ENCODE measurements around the gene SMR3B. TPM values are rescaled to one million over a fixed set of nuclear protein-coding genes. Genes with fewer than 3 reads are reported as not detected.

SMR3B gene
- total and polyA plus RNA-seq, 2 donors (not counting 1 experiment from before 2014, with no cell fraction given), result not detected

DNA sequence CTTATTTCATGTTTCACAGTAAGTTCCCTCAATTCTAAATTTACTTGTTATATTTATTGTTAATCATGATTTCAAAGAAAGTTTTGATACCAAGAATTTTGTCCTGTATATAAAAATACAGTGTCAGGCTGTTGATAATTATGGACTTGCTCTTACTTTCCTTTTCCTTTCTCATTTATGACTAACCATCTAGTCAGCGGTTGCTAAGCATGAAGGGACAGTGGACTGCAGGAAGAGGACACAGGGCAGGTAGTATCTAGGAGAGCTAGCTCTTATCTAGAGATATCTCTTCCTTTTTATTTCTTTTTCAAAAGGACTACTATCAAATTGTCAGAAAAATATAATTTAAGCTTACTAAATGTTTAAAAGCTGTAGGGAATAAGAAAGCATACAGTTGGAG is 16.4 kb downstream of the SMR3B start:
- no peak overlapping the region for H2AFZ ChIP-seq (ENCODE audit: low read length)
- no peaks in the 10 kb centered on the region for H4K20me1 ChIP-seq (ENCODE audit: control insufficient read depth, extremely low read depth, insufficient read depth, low read length)
- H3K9ac ChIP-seq (ENCODE audit: insufficient read depth, low read length), result no peak overlapping the region
- no peaks in the 10 kb centered on the region for H3K36me3 ChIP-seq (ENCODE audit: control insufficient read depth, insufficient read depth, low read length)
- DNase-seq (ENCODE audit: low read depth in 2 of 2), result no peak
- no peaks in the 10 kb centered on the region for H3K9me3 ChIP-seq (ENCODE audit: control insufficient read depth, insufficient read depth, low read depth, low read length)
- no peaks in the 10 kb centered on the region for H3K79me2 ChIP-seq (ENCODE audit: control insufficient read depth, insufficient read depth, low read length)
- no peaks in the 10 kb centered on the region for H3K4me1 ChIP-seq (ENCODE audit: control insufficient read depth, extremely low read depth, insufficient read depth, low read length)
- TF ChIP-seq, protein P1, sequence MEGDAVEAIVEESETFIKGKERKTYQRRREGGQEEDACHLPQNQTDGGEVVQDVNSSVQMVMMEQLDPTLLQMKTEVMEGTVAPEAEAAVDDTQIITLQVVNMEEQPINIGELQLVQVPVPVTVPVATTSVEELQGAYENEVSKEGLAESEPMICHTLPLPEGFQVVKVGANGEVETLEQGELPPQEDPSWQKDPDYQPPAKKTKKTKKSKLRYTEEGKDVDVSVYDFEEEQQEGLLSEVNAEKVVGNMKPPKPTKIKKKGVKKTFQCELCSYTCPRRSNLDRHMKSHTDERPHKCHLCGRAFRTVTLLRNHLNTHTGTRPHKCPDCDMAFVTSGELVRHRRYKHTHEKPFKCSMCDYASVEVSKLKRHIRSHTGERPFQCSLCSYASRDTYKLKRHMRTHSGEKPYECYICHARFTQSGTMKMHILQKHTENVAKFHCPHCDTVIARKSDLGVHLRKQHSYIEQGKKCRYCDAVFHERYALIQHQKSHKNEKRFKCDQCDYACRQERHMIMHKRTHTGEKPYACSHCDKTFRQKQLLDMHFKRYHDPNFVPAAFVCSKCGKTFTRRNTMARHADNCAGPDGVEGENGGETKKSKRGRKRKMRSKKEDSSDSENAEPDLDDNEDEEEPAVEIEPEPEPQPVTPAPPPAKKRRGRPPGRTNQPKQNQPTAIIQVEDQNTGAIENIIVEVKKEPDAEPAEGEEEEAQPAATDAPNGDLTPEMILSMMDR (conservative IDR thresholded peaks at IDR 0.05 in 1 of 2, IDR thresholded peaks at IDR 0.05 in 1 of 2; ENCODE audit: low read depth in 1 of 2, low read length in 2 of 2), result no peak
- no peak for TF ChIP-seq EZH2 (IDR thresholded peaks at IDR 0.05; ENCODE audit: low read length, missing control alignments)
- no peak overlapping the region for H3K4me3 ChIP-seq (replicated peaks in 1 of 4; ENCODE audit: control extremely low read depth in 1 of 4, insufficient read depth in 1 of 4, low read depth in 3 of 4, low read length in 4 of 4)
- no peak overlapping the region for H3K4me2 ChIP-seq (ENCODE audit: extremely low read depth, insufficient read depth, low read length)
- H3K27ac ChIP-seq (ENCODE audit: insufficient read depth, low read length), result no peak overlapping the region
- H3K27me3 ChIP-seq (ENCODE audit: control insufficient read depth, insufficient read depth, low read length), result no peaks in the 10 kb centered on the region

- H3K4me3 ChIP-seq (replicated peaks in 1 of 4; ENCODE audit: control extremely low read depth in 1 of 4, insufficient read depth in 1 of 4, low read depth in 3 of 4, low read length in 4 of 4), result no peak overlapping the region
- no peak overlapping the region for H2AFZ ChIP-seq (ENCODE audit: low read length)
- no peaks in the 10 kb centered on the region for H3K27me3 ChIP-seq (ENCODE audit: control insufficient read depth, insufficient read depth, low read length)
- H3K27ac ChIP-seq (ENCODE audit: insufficient read depth, low read length), result no peak overlapping the region
- H3K4me2 ChIP-seq (ENCODE audit: extremely low read depth, insufficient read depth, low read length), result no peak overlapping the region
- TF ChIP-seq, protein P1 (conservative IDR thresholded peaks at IDR 0.05 in 1 of 2, IDR thresholded peaks at IDR 0.05 in 1 of 2; ENCODE audit: low read depth in 1 of 2, low read length in 2 of 2), result no peak
- TF ChIP-seq EZH2 (IDR thresholded peaks at IDR 0.05; ENCODE audit: low read length, missing control alignments), result no peak
- no peaks in the 10 kb centered on the region for H3K4me1 ChIP-seq (ENCODE audit: control insufficient read depth, extremely low read depth, insufficient read depth, low read length)
- H3K79me2 ChIP-seq (ENCODE audit: control insufficient read depth, insufficient read depth, low read length), result no peaks in the 10 kb centered on the region
- H3K9ac ChIP-seq (ENCODE audit: insufficient read depth, low read length), result no peak overlapping the region
- H3K9me3 ChIP-seq (ENCODE audit: control insufficient read depth, insufficient read depth, low read depth, low read length), result no peaks in the 10 kb centered on the region
- DNase-seq (ENCODE audit: low read depth in 2 of 2), result no peak
- no peaks in the 10 kb centered on the region for H4K20me1 ChIP-seq (ENCODE audit: control insufficient read depth, extremely low read depth, insufficient read depth, low read length)
- H3K36me3 ChIP-seq (ENCODE audit: control insufficient read depth, insufficient read depth, low read length), result no peaks in the 10 kb centered on the region
These were observed 19.8 kb downstream of the SMR3B start for GRCh38 chr4:70402762-70403161.

DNA sequence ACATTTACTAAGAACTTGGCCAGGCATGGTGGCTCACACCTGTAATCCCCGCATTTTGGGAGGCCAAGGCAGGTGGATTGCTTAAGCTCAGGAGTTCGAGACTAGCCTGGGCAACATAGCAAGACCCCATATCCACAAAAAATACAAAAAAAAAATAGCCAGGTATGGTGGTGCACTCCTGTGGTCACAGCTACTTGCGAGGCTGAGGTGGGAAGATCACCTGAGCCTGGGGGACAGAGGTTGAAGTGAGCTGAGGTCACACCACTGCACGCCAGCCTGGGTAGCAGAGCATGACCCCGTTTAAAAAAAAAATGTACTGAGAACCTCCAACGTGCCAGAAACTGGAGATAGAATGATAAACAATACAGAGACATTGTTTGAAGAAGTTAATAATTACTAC is 22.8 kb downstream of the SMR3B start:
- H2AFZ ChIP-seq (ENCODE audit: low read length), result no peak overlapping the region
- no peaks in the 10 kb centered on the region for H3K4me1 ChIP-seq (ENCODE audit: control insufficient read depth, extremely low read depth, insufficient read depth, low read length)
- H3K9ac ChIP-seq (ENCODE audit: insufficient read depth, low read length), result no peak overlapping the region
- no peak for TF ChIP-seq EZH2 (IDR thresholded peaks at IDR 0.05; ENCODE audit: low read length, missing control alignments)
- TF ChIP-seq, protein P1 (conservative IDR thresholded peaks at IDR 0.05 in 1 of 2, IDR thresholded peaks at IDR 0.05 in 1 of 2; ENCODE audit: low read depth in 1 of 2, low read length in 2 of 2), result no peak
- H3K27ac ChIP-seq (ENCODE audit: insufficient read depth, low read length), result no peak overlapping the region
- H3K4me2 ChIP-seq (ENCODE audit: extremely low read depth, insufficient read depth, low read length), result no peak overlapping the region
- H3K36me3 ChIP-seq (ENCODE audit: control insufficient read depth, insufficient read depth, low read length), result no peaks in the 10 kb centered on the region
- H3K79me2 ChIP-seq (ENCODE audit: control insufficient read depth, insufficient read depth, low read length), result no peaks in the 10 kb centered on the region
- no peaks in the 10 kb centered on the region for H3K9me3 ChIP-seq (ENCODE audit: control insufficient read depth, insufficient read depth, low read depth, low read length)
- no peaks in the 10 kb centered on the region for H3K27me3 ChIP-seq (ENCODE audit: control insufficient read depth, insufficient read depth, low read length)
- no peak for DNase-seq (ENCODE audit: low read depth in 2 of 2)
- H3K4me3 ChIP-seq (replicated peaks in 1 of 4; ENCODE audit: control extremely low read depth in 1 of 4, insufficient read depth in 1 of 4, low read depth in 3 of 4, low read length in 4 of 4), result no peak overlapping the region
- H4K20me1 ChIP-seq (ENCODE audit: control insufficient read depth, extremely low read depth, insufficient read depth, low read length), result no peaks in the 10 kb centered on the region

Measured in fibroblast of lung (primary cell).